NB4 (cell line): ENCODE results near the gene GLRX3.

ENCODE experiments used
- DNase-seq: peaks from one replicate; pipeline ENCODE4 v3.0.0; 2010; ENCODE audit warnings: low read depth
- H3K4me3 ChIP-seq: one replicate; pipeline ENCODE4 v1.5.1; 2011; ENCODE audit warnings: mild to moderate bottlenecking, low read depth, low read length, moderate library complexity
- CTCF ChIP-seq: IDR thresholded peaks from one replicate; pipeline ENCODE4 v1.5.1; 2012; ENCODE audit warnings: low read depth, low read length
- MAX ChIP-seq: IDR thresholded peaks from 2 replicates; pipeline ENCODE4 v1.6.1; 2011; ENCODE audit warnings: low read depth, low read length
- MYC ChIP-seq: IDR thresholded peaks from 2 replicates; pipeline ENCODE4 v1.6.1; 2011; ENCODE audit warnings: low read depth, low read length
- POLR2A ChIP-seq: IDR thresholded peaks from 2 replicates; pipeline ENCODE4 v1.6.1; 2011; ENCODE audit warnings: mild to moderate bottlenecking; ENCODE audit not compliant: insufficient read length; ENCODE audit errors: extremely low read depth

The GLRX3 gene

GRCh38 chr10:130189608-130190054 lies 53.4 kb downstream of the GLRX3 start:
- TF ChIP-seq POLR2A (no peak), MAX (no peak), MYC (no peak), CTCF (no peak)
- DNase-seq: no peak
- no peak overlapping the region for H3K4me3 ChIP-seq

GRCh38 chr10:130190055-130190736 lies 54.0 kb downstream of the GLRX3 start:
- TF ChIP-seq MYC (no peak), MAX (no peak), POLR2A (no peak), CTCF (peak; percentile 78)
- peak; percentile 80 for DNase-seq
- H3K4me3 ChIP-seq: no peak overlapping the region

- H3K4me3 ChIP-seq: no peak overlapping the region
- TF ChIP-seq POLR2A: no peak
- TF ChIP-seq MAX: no peak
- DNase-seq: no peak
Measured at GRCh38 chr10:130190737-130191115, 54.5 kb downstream of the GLRX3 start.

- DNase-seq: no peak
- TF ChIP-seq POLR2A (no peak), MAX (no peak), CTCF (no peak), MYC (no peak)
- H3K4me3 ChIP-seq: no peak overlapping the region
Measured at GRCh38 chr10:130191380-130191779, 55.2 kb downstream of the GLRX3 start.

GRCh38 chr10:130192276-130192848 lies 56.2 kb downstream of the GLRX3 start:
- H3K4me3 ChIP-seq: no peak overlapping the region
- TF ChIP-seq MYC: no peak
- no peak for TF ChIP-seq MAX
- no peak for TF ChIP-seq CTCF
- DNase-seq: no peak

- TF ChIP-seq MAX: no peak
- TF ChIP-seq MYC: no peak
- TF ChIP-seq POLR2A: no peak
- no peak for TF ChIP-seq CTCF
- H3K4me3 ChIP-seq: no peak overlapping the region
- no peak for DNase-seq
Measured at GRCh38 chr10:130193033-130193432, 56.8 kb downstream of the GLRX3 start.
